SK-N-SH (cell line): Measurements from ENCODE around the gene NOL6. TPM values are rescaled to one million over a fixed set of nuclear protein-coding genes. Genes with fewer than 3 reads are reported as not detected.
"Not testable (repeated sequence)": the region's sequence is repeated elsewhere in the genome, so short reads cannot be mapped to it uniquely, and the experiment has no call there.

Source experiments
- CTCF ChIA-PET: fragments of 300-600, 350-600 bp; formaldehyde crosslinking; extraction: SDS; loops from one replicate; lab custom pipeline; 2021; lab: Yijun Ruan, JAX
- POLR2A ChIA-PET: fragments of 350-600 bp; sonication (Branson Sonifier 250); formaldehyde crosslinking; extraction: SDS; loops from one replicate; lab custom pipeline; 2020; ENCODE audit warnings: antibody characterized with exemption, inconsistent platforms; lab: Yijun Ruan, JAX
- DNase-seq: peaks from one replicate; pipeline ENCODE4 v3.0.0; 2012
- H2AFZ ChIP-seq: fragments of 200-600 bp; sonication (generic); 2 replicates; pipeline ENCODE4 v1.8.1; 2016; ENCODE audit warnings: antibody characterized with exemption, mild to moderate bottlenecking, low read depth
- H3F3A ChIP-seq: fragments of 200-600 bp; sonication (generic); replicated peaks from 2 replicates; pipeline ENCODE3; 2016; ENCODE audit warnings: antibody characterized with exemption, mild to moderate bottlenecking; ENCODE audit not compliant: insufficient read depth
- H3K27ac ChIP-seq, 2 experiments: fragments of 200-500 bp in 1 of 2; fragments of 200-600 bp in 1 of 2; sonication (Bioruptor generic) in 1 of 2; sonication (generic), shearing (Covaris generic) in 1 of 2; 2 replicates each; pipeline versions ENCODE4 v1.5.1 to v1.6.1; 2014 to 2016; ENCODE audit warnings: low read depth in 2 of 2, inconsistent platforms in 1 of 2, low read length in 1 of 2, mild to moderate bottlenecking in 1 of 2, mixed read lengths in 1 of 2
- H3K27me3 ChIP-seq: fragments of 200-600 bp; sonication (generic), shearing (Covaris generic); 2 replicates; pipeline ENCODE4 v1.6.1; 2016; ENCODE audit warnings: mixed run types; ENCODE audit not compliant: insufficient read depth
- H3K36me3 ChIP-seq, 2 experiments: fragments of 200-500 bp in 1 of 2; fragments of 200-600 bp in 1 of 2; sonication (Bioruptor generic) in 1 of 2; sonication (generic) in 1 of 2; replicated peaks in 1 of 2; 2 replicates each; pipeline versions ENCODE3 to v1.5.1; 2014 to 2016; ENCODE audit warnings: low read length in 1 of 2, mild to moderate bottlenecking in 1 of 2; ENCODE audit not compliant: insufficient read depth in 2 of 2, control insufficient read depth in 1 of 2
- H3K4me1 ChIP-seq, 2 experiments: fragments of 200-500 bp in 1 of 2; fragments of 200-600 bp in 1 of 2; sonication (Bioruptor generic) in 1 of 2; sonication (generic), shearing (Covaris generic) in 1 of 2; 2 replicates each; pipeline versions ENCODE4 v1.5.1 to v1.6.1; 2014 to 2016; ENCODE audit warnings: low read depth in 1 of 2, low read length in 1 of 2, mixed run types in 1 of 2; ENCODE audit not compliant: insufficient read depth in 2 of 2, control insufficient read depth in 1 of 2
- H3K4me2 ChIP-seq: fragments of 200-600 bp; sonication (generic), shearing (Covaris generic); 2 replicates; pipeline ENCODE4 v1.6.1; 2017; ENCODE audit warnings: mixed run types
- H3K4me3 ChIP-seq, 2 experiments: fragments of 200-500 bp in 1 of 2; fragments of 200-600 bp in 1 of 2; sonication (Bioruptor generic) in 1 of 2; sonication (generic), shearing (Covaris generic) in 1 of 2; 2 replicates each; pipeline versions ENCODE4 v1.5.1 to v1.8.1; 2014 to 2016; ENCODE audit warnings: low read depth in 2 of 2, inconsistent platforms in 1 of 2, low read length in 1 of 2, mild to moderate bottlenecking in 1 of 2, mixed read lengths in 1 of 2, moderate library complexity in 1 of 2
- H3K79me2 ChIP-seq: fragments of 200-600 bp; sonication (generic); 2 replicates; pipeline ENCODE4 v1.8.1; 2017; ENCODE audit warnings: mild to moderate bottlenecking; ENCODE audit not compliant: insufficient read depth
- H3K9ac ChIP-seq: fragments of 200-600 bp; sonication (generic); 2 replicates; pipeline ENCODE4 v1.6.1; 2017; ENCODE audit warnings: mixed run types
- H3K9me2 ChIP-seq: fragments of 200-600 bp; sonication (generic); 2 replicates; pipeline ENCODE4 v1.6.1; 2017; ENCODE audit warnings: mixed run types
- H3K9me3 ChIP-seq: fragments of 200-600 bp; sonication (generic); 2 replicates; pipeline ENCODE4 v1.6.1; 2017; ENCODE audit warnings: mixed run types, mild to moderate bottlenecking, moderate library complexity
- H4K20me1 ChIP-seq: fragments of 200-600 bp; sonication (generic); 2 replicates; pipeline ENCODE4 v1.6.1; 2017; ENCODE audit warnings: mild to moderate bottlenecking, mixed run types; ENCODE audit not compliant: insufficient read depth
- ELF1 ChIP-seq: IDR thresholded peaks from 2 replicates; pipeline ENCODE4 v1.4.0; 2012
- EP300 ChIP-seq, 2 experiments: IDR thresholded peaks; 2 replicates each; pipeline versions ENCODE4 v1.4.0 to v1.6.1; 2012; ENCODE audit warnings: borderline replicate concordance in 1 of 2, low read depth in 1 of 2, low read length in 1 of 2
- FOXJ3 ChIP-seq: sonication (generic); formaldehyde crosslinking; IDR thresholded peaks from 2 replicates; pipeline ENCODE4 v1.5.1; 2020; ENCODE audit warnings: mild to moderate bottlenecking, missing genetic modification reagents
- GABPA ChIP-seq: IDR thresholded peaks from 2 replicates; pipeline ENCODE4 v1.4.0; 2012; ENCODE audit warnings: low read depth, mild to moderate bottlenecking
- MAX ChIP-seq: IDR thresholded peaks from 2 replicates; pipeline ENCODE4 v1.4.0; 2012; ENCODE audit warnings: low read depth
- MEF2A ChIP-seq: IDR thresholded peaks from 2 replicates; pipeline ENCODE4 v1.4.0; 2012; ENCODE audit warnings: low read depth, borderline replicate concordance
- MXI1 ChIP-seq: IDR thresholded peaks from 2 replicates; pipeline ENCODE4 v1.6.1; 2012; ENCODE audit warnings: mild to moderate bottlenecking, low read depth, low read length, improper control_type of control experiment
- NRF1 ChIP-seq: IDR thresholded peaks from 2 replicates; pipeline ENCODE4 v1.6.1; 2012; ENCODE audit warnings: low read depth, mild to moderate bottlenecking, low read length
- POLR2AphosphoS5 ChIP-seq: IDR thresholded peaks from 2 replicates; pipeline ENCODE4 v1.6.1; 2012; ENCODE audit warnings: low read depth, low read length
- RCOR1 ChIP-seq: fragments of 150-350 bp; IDR thresholded peaks from 2 replicates; pipeline ENCODE4 v1.6.1; 2017; ENCODE audit warnings: antibody characterized with exemption, low read length
- RXRA ChIP-seq: IDR thresholded peaks from 2 replicates; pipeline ENCODE4 v1.4.0; 2012; ENCODE audit warnings: low read depth, mild to moderate bottlenecking, borderline replicate concordance
- SIN3A ChIP-seq: IDR thresholded peaks from 2 replicates; pipeline ENCODE4 v1.6.1; 2012; ENCODE audit warnings: low read depth, mild to moderate bottlenecking, low read length, moderate library complexity, borderline replicate concordance
- SMC3 ChIP-seq: IDR thresholded peaks from 2 replicates; pipeline ENCODE4 v1.6.1; 2012; ENCODE audit warnings: low read depth, low read length, improper control_type of control experiment
- TAF1 ChIP-seq: IDR thresholded peaks from 2 replicates; pipeline ENCODE4 v1.6.1; 2012; ENCODE audit warnings: low read depth, mild to moderate bottlenecking, low read length, moderate library complexity, borderline replicate concordance
- TCF12 ChIP-seq: IDR thresholded peaks from 2 replicates; pipeline ENCODE4 v1.4.0; 2012
- USF1 ChIP-seq: IDR thresholded peaks from 2 replicates; pipeline ENCODE4 v1.4.0; 2012; ENCODE audit warnings: low read depth, borderline replicate concordance
- YY1 ChIP-seq: IDR thresholded peaks from 2 replicates; pipeline ENCODE4 v1.4.0; 2012; ENCODE audit warnings: low read depth, mild to moderate bottlenecking
- ZBTB33 ChIP-seq: IDR thresholded peaks from 2 replicates; pipeline ENCODE4 v1.4.0; 2012; ENCODE audit warnings: low read depth, borderline replicate concordance
- WGBS: methylation state at CpG from one replicate; pipeline ENCODE4 v1.1.6; 2017; ENCODE audit warnings: low lambda C conversion rate; 5-methylcytosine and 5-hydroxymethylcytosine counted together
- polyA plus RNA-seq, 3 experiments: library from polyadenylated mRNA; depleted of rRNA; stranded (reverse); fragments of >200 nt; gene quantifications; 2 replicates each; pipeline ENCODE4 v1.2.3, GENCODE V29; 2012

NOL6 gene
- polyA plus RNA-seq, 1 of the 3 experiments (the other 2 are of a cell fraction): 52.2 TPM

GRCh38 chr9:33512535-33512934, 38.8 kb upstream of the NOL6 start:
- peaks cover 15% of the 10 kb centered on the region; the same call in 1 of the 2 replicates for H3K79me2 ChIP-seq
- H3K4me1 ChIP-seq, CTCF ChIA-PET, H2AFZ ChIP-seq, H3K4me2 ChIP-seq, H3K4me3 ChIP-seq, H4K20me1 ChIP-seq, H3K9me3 ChIP-seq, H3K36me3 ChIP-seq, H3K27ac ChIP-seq, POLR2A ChIA-PET, DNase-seq, H3K9me2 ChIP-seq, H3K27me3 ChIP-seq, H3K9ac ChIP-seq: not testable (repeated sequence)
- WGBS: 98% methylated on average over 2 of the region's 2 CpGs
- H3F3A ChIP-seq: peaks cover 14% of the 10 kb centered on the region

- Histone ChIP-seq H3F3A (peaks cover 27% of the 10 kb centered on the region), H3K4me2 (peak overlapping the region; percentile 84), H3K4me3 (peak overlapping the region; percentile 60 to 70), H3K9ac (peak overlapping the region; percentile 94), H2AFZ (peak overlapping the region; percentile 97), H3K79me2 (peaks cover 15% of the 10 kb centered on the region; the same call in 1 of the 2 replicates), H3K27ac (peak overlapping the region; percentile 93 to 98)
- not testable (repeated sequence) for H3K27me3 ChIP-seq, H3K9me3 ChIP-seq, DNase-seq, H3K9me2 ChIP-seq, H4K20me1 ChIP-seq, H3K4me1 ChIP-seq, H3K36me3 ChIP-seq
- POLR2A ChIA-PET: interaction anchor here (1.3 kb wide), 2 partner anchors 13 to 38 kb away, joined by 6 to 14 read pairs; partner anchors contain the start of genes ANKRD18B and NOL6
- WGBS: 2% methylated on average over 8 of the region's 8 CpGs
- CTCF ChIA-PET: interaction anchor here (0.6 to 1.3 kb wide), 3 partner anchors 14 to 44 kb away, joined by 3 to 4 read pairs (median 3); no protein-coding TSS in a partner anchor
Measured at GRCh38 chr9:33511184-33511517, 37.4 kb upstream of the NOL6 start.

GRCh38 chr9:33510262-33511183, 36.8 kb upstream of the NOL6 start:
- Histone ChIP-seq H4K20me1 (no peaks in the 10 kb centered on the region), H3K9ac (peak overlapping the region; percentile 94), H3K36me3 (peaks cover 0 to 5% of the 10 kb centered on the region in 2 experiments), H3K79me2 (peaks cover 15% of the 10 kb centered on the region; the same call in 1 of the 2 replicates), H3K4me3 (peak overlapping the region; percentile 60 to 70), H3K9me3 (no peaks in the 10 kb centered on the region), H2AFZ (peak overlapping the region; percentile 97), H3K27ac (peak overlapping the region; percentile 93 to 98), H3F3A (peaks cover 33% of the 10 kb centered on the region), H3K4me1 (peaks cover 0 to 9% of the 10 kb centered on the region in 2 experiments), H3K27me3 (no peaks in the 10 kb centered on the region), H3K4me2 (peak overlapping the region; percentile 84), H3K9me2 (no peaks in the 10 kb centered on the region)
- peak; percentile 77 for DNase-seq
- CTCF ChIA-PET: interaction anchor here (0.6 to 1.3 kb wide), 3 partner anchors 14 to 43 kb away, joined by 3 to 4 read pairs (median 3); no protein-coding TSS in a partner anchor
- 9% methylated on average over 30 of the region's 32 CpGs for WGBS
- POLR2A ChIA-PET: interaction anchor here (0.7 to 1.3 kb wide), 3 partner anchors 8 to 37 kb away, joined by 3 to 14 read pairs (median 6); partner anchors contain the start of genes ANKRD18B and NOL6
- no peak for TF ChIP-seq ELF1
- peak; percentile 67; the same call in 1 of the 2 replicates for TF ChIP-seq MAX
- TF ChIP-seq NRF1: no peak
- TF ChIP-seq YY1: peak; percentile 78
- TF ChIP-seq POLR2AphosphoS5: peak; percentile 63
- no peak for TF ChIP-seq EP300 (IDR thresholded peaks at IDR 0.05; ENCODE audit: borderline replicate concordance in 1 of 2, low read depth in 1 of 2, low read length in 1 of 2)
- no peak for TF ChIP-seq RCOR1
- TF ChIP-seq GABPA: no peak
- peak; percentile 71; the same call in 1 of the 2 replicates for TF ChIP-seq TAF1
- TF ChIP-seq MEF2A: no peak
- no peak for TF ChIP-seq SMC3
- TF ChIP-seq FOXJ3 (CRISPR knock-in tag): no peak
- 0 out of 2 replicates have a peak, but pooled peaks have one; percentile 33 for TF ChIP-seq MXI1
- no peak for TF ChIP-seq USF1
- peak; percentile 26 for TF ChIP-seq TCF12
- no peak for TF ChIP-seq ZBTB33
- no peak for TF ChIP-seq RXRA
- peak; percentile 66; the same call in 1 of the 2 replicates for TF ChIP-seq SIN3A
